NT2/D1 (cell line): ENCODE measurements around the gene TRABD.
"Not testable (repeated sequence)": the region's sequence is repeated elsewhere in the genome, so short reads cannot be mapped to it uniquely, and the experiment has no call there.

Experiments used
- DNase-seq: peaks from one replicate; pipeline ENCODE4 v3.0.0-alpha.2; 2011; ENCODE audit warnings: low read depth, low spot score
- H3K27me3 ChIP-seq: 2 replicates; pipeline ENCODE4 v1.6.0; 2011; ENCODE audit warnings: mild to moderate bottlenecking; ENCODE audit not compliant: insufficient read length, insufficient read depth
- H3K36me3 ChIP-seq: 2 replicates; pipeline ENCODE4 v1.6.1; 2011; ENCODE audit warnings: mild to moderate bottlenecking, low read length, mixed read lengths; ENCODE audit not compliant: insufficient read depth, insufficient read length
- H3K4me1 ChIP-seq: 2 replicates; pipeline ENCODE4 v1.5.1; 2011; ENCODE audit not compliant: insufficient read depth, insufficient read length
- H3K4me3 ChIP-seq: 2 replicates; pipeline ENCODE4 v1.5.1; 2011; ENCODE audit warnings: low read depth; ENCODE audit not compliant: insufficient read length
- H3K9ac ChIP-seq: 2 replicates; pipeline ENCODE4 v1.6.0; 2011; ENCODE audit warnings: low read depth; ENCODE audit not compliant: insufficient read length
- H3K9me3 ChIP-seq: 2 replicates; pipeline ENCODE4 v1.5.1; 2011; ENCODE audit warnings: mild to moderate bottlenecking, low read length; ENCODE audit not compliant: insufficient read depth
- SUZ12 ChIP-seq: IDR thresholded peaks from 2 replicates; pipeline ENCODE4 v1.6.1; 2011; ENCODE audit not compliant: insufficient read length, insufficient read depth; ENCODE audit errors: extremely low read depth
- YY1 ChIP-seq: IDR thresholded peaks from 2 replicates; pipeline ENCODE4 v1.6.1; 2011; ENCODE audit not compliant: insufficient read length, insufficient read depth
- ZNF274 ChIP-seq: IDR thresholded peaks from 2 replicates; pipeline ENCODE4 v1.6.1; 2011; ENCODE audit warnings: mild to moderate bottlenecking, low read depth, low read length

TRABD gene

DNA sequence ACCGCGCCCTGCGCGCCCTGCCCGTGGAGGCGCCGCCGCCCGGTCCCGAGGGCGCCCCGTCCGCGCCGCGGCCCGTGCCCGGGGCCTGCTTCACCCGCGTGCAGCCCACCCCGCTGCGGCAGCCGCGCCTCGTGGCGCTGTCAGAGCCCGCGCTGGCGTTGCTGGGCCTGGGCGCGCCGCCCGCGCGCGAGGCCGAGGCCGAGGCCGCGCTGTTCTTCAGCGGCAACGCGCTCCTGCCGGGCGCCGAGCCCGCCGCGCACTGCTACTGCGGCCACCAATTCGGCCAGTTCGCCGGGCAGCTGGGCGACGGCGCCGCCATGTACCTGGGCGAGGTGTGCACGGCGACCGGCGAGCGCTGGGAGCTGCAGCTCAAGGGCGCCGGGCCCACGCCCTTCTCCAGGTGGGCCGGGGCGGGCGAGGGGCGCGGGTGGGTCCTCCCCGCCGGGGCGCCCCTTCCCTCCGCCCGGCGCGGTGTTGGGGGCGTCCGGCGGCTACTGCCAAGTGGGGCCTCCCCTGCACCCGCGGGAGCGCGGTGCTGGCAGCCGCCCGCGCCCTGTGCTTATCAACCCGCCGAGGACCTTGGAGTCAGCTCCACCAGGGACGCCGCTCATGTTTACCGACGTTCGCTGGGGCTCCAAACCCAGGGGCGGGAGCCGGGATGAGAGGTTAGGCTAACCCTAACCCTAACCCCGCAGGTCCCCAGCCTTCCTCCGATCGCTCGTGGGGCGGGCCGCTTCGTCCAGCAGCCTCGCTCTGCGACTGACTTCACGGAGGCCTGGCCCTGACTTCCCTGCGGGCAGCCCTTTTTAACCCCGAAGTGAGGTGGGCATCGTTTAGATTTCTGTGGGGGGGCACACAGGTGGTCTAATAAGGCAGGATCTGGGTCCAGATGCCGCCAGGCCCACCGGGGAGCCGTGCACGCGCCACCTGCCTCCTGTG, 15.7 kb downstream of the TRABD start:
- Histone ChIP-seq H3K36me3 (peaks cover 43% of the 10 kb centered on the region), H3K4me3 (peak overlapping the region; percentile 81), H3K4me1 (peaks cover 16% of the 10 kb centered on the region), H3K27me3 (peaks cover 10% of the 10 kb centered on the region), H3K9me3 (no peaks in the 10 kb centered on the region), H3K9ac (peak overlapping the region; percentile 89)
- DNase-seq, result no peak
- TF ChIP-seq YY1 (no peak), ZNF274 (no peak), SUZ12 (no peak)

DNA sequence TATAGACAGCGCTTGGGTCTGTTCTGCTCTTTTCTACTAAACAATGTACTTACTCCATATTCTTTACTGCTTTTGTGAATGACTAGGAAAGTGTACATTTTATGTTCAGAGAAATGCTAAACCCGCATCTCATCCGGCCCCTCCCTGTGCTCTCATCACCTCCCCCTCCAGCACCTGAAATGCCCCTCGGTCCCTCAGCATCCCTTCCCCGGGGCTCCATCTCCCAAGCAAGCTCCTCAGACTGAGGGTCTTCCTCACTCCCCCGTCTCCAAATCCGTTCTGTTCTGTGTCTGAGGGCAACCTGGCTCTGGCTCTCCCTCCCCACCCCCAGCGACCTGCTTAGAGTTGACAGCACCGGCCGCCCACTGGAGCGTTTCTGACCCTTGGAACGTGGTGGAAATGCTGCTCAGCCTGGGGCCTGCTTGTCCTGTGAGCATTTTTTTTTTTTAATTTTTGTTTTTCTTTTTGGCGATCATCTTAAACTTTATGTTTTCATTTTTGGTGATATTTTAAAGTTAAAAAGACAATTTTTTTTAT, 16.5 kb downstream of the TRABD start:
- peak overlapping the region; percentile 89 for H3K9ac ChIP-seq
- TF ChIP-seq YY1, result no peak
- no peak for TF ChIP-seq SUZ12
- no peak for TF ChIP-seq ZNF274
- peaks cover 10% of the 10 kb centered on the region for H3K27me3 ChIP-seq
- peak overlapping the region; percentile 81 for H3K4me3 ChIP-seq
- H3K4me1 ChIP-seq, result peaks cover 17% of the 10 kb centered on the region
- H3K36me3 ChIP-seq, result peaks cover 47% of the 10 kb centered on the region
- no peak for DNase-seq
- no peaks in the 10 kb centered on the region for H3K9me3 ChIP-seq

DNA sequence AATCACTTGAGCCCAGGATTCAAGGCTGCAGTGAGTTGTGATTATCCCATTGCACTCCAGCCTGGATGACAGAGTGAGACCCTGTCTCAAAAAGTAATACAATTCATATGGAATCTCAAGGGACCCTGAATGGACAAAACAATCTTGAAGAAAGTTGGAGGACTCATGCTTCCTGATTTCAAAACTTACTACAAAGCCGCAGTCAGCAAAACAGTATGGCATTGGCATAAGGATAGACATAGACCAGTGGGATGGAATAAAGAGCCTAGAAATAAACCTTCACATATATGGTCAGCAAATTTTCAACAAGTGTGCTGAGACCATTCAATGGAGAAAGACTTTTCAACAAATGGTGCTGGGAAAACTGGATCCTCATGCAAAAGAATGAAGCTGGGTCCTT, 17.6 kb downstream of the TRABD start:
- DNase-seq, result no peak
- peaks cover 17% of the 10 kb centered on the region for H3K4me1 ChIP-seq
- peaks cover 51% of the 10 kb centered on the region for H3K36me3 ChIP-seq

DNA sequence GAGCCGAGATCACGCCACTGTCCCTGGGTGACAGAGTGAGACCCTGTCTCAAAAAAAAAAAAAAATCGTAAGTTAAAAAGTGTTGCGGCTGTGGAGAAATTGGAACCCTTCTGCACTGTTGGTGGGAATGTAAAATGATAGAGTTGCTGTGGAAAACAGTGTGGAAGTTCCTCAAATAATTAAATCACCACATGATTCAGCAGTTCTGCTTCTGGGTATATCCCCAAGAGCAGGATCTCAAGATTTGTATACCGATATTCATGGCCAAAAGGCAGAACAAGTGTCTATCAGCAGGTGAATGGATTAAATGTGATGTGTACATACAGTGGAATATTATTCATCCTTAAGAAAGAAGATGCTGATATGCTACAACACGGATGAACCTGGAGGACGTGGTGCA, 18.9 kb downstream of the TRABD start:
- peaks cover 16% of the 10 kb centered on the region for H3K4me1 ChIP-seq
- DNase-seq, result no peak
- H3K9me3 ChIP-seq, result no peaks in the 10 kb centered on the region
- TF ChIP-seq ZNF274 (no peak), YY1 (no peak), SUZ12 (no peak)
- H3K9ac ChIP-seq, result no peak overlapping the region
- H3K36me3 ChIP-seq, result peaks cover 52% of the 10 kb centered on the region
- peaks cover 10% of the 10 kb centered on the region for H3K27me3 ChIP-seq
- H3K4me3 ChIP-seq, result no peak overlapping the region

More for the DNA sequence above, 17.6 kb downstream of the TRABD start:
- Histone ChIP-seq H3K9me3 (no peaks in the 10 kb centered on the region), H3K27me3 (peaks cover 10% of the 10 kb centered on the region), H3K9ac (no peak overlapping the region), H3K4me3 (no peak overlapping the region)
- TF ChIP-seq YY1 (no peak), ZNF274 (no peak), SUZ12 (no peak)

- peaks cover 15% of the 10 kb centered on the region for H3K4me1 ChIP-seq
- not testable (repeated sequence) for H3K9ac ChIP-seq, H3K9me3 ChIP-seq, DNase-seq, H3K4me3 ChIP-seq
- H3K27me3 ChIP-seq, result peaks cover 10% of the 10 kb centered on the region
- H3K36me3 ChIP-seq, result peaks cover 52% of the 10 kb centered on the region
Observed at GRCh38 chr22:50204998-50205397, 19.3 kb downstream of the TRABD start.

DNA sequence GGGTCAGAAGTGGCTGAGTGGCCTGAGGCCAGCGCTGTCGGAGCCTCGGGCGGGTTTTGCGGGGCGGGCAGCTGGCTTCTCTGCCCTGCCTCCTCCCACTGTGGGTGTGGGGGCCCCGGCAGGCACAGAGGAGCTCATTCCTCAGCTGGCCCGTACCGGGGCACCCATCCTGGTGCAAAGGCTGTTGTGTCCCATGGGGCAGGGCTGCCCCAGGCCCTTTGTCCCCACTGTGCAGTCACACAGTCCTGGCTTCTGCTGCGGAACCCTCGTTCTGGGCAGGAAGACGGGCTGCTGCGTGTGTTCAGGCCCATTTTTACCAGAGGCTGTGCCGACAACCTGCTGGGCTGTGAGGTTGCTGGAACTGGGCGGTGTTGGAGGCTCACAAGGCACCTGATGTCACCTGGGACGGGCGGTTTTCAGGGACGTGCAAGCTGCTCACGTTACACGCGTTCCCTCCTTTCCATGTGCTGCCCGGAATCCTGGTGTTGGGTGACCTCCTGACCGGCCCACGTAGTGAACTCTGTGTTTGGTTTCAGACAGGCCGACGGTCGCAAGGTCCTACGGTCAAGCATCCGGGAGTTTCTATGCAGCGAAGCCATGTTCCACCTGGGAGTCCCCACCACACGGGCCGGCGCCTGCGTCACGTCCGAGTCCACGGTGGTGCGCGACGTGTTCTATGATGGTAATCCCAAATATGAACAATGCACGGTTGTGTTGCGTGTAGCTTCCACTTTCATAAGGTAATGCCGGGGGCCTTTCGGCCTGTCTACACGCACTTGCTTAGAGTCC, 20.3 kb downstream of the TRABD start:
- H3K9me3 ChIP-seq, result no peaks in the 10 kb centered on the region
- H3K27me3 ChIP-seq, result peaks cover 10% of the 10 kb centered on the region
- DNase-seq, result no peak
- TF ChIP-seq ZNF274 (no peak), SUZ12 (no peak), YY1 (no peak)
- H3K36me3 ChIP-seq, result peaks cover 62% of the 10 kb centered on the region
- peaks cover 18% of the 10 kb centered on the region for H3K4me1 ChIP-seq
- peak overlapping the region; percentile 8 for H3K4me3 ChIP-seq
- peak overlapping the region; percentile 50 for H3K9ac ChIP-seq

- no peaks in the 10 kb centered on the region for H3K9me3 ChIP-seq
- H3K4me1 ChIP-seq, result peaks cover 18% of the 10 kb centered on the region
- H3K9ac ChIP-seq, result no peak overlapping the region
- TF ChIP-seq YY1, result no peak
- H3K36me3 ChIP-seq, result peaks cover 65% of the 10 kb centered on the region
- H3K4me3 ChIP-seq, result no peak overlapping the region
- peak; percentile 33 for DNase-seq
- H3K27me3 ChIP-seq, result peaks cover 6% of the 10 kb centered on the region
Observed at GRCh38 chr22:50206599-50206998, 20.9 kb downstream of the TRABD start.
